Spleen (tissue), 7 donors: ENCODE measurements around the gene MDGA2.

Experiments
- POLR2A ChIP-seq, 3 donors: fragments of 450-650 bp; IDR thresholded peaks; one replicate each; pipeline ENCODE4 v1.5.1; 2017; ENCODE audit warnings: antibody characterized with exemption in 3 of 3, mild to moderate bottlenecking in 1 of 3
- POLR2AphosphoS5 ChIP-seq, 3 donors: sonication (generic); formaldehyde crosslinking; IDR thresholded peaks; one replicate each; pipeline ENCODE4 v1.5.1; 2017; ENCODE audit warnings: antibody characterized with exemption in 3 of 3
- TF ChIP-seq, protein P1 (sequence below), 11 experiments: fragments of 200-600 bp in 7 of 11; fragments of 450-650 bp in 4 of 11; sonication (generic) in 4 of 11; IDR thresholded peaks in 8 of 11; conservative IDR thresholded peaks in 3 of 11; 1 replicate in 7 of 11; 2 replicates in 4 of 11; pipeline versions ENCODE4 v1.4.0 to v1.8.0; 2016 to 2021; ENCODE audit warnings: antibody characterized with exemption in 11 of 11, inconsistent platforms in 4 of 11, mild to moderate bottlenecking in 1 of 11
- donor health status: DM: no; HTN: no; CAD: no; lungs with moderate emphysema.
- donor health status: DM: no; HTN: no; CAD: no.
- donor health status: DM: no; HTN: no; CAD: no.

- TF ChIP-seq, protein P1, sequence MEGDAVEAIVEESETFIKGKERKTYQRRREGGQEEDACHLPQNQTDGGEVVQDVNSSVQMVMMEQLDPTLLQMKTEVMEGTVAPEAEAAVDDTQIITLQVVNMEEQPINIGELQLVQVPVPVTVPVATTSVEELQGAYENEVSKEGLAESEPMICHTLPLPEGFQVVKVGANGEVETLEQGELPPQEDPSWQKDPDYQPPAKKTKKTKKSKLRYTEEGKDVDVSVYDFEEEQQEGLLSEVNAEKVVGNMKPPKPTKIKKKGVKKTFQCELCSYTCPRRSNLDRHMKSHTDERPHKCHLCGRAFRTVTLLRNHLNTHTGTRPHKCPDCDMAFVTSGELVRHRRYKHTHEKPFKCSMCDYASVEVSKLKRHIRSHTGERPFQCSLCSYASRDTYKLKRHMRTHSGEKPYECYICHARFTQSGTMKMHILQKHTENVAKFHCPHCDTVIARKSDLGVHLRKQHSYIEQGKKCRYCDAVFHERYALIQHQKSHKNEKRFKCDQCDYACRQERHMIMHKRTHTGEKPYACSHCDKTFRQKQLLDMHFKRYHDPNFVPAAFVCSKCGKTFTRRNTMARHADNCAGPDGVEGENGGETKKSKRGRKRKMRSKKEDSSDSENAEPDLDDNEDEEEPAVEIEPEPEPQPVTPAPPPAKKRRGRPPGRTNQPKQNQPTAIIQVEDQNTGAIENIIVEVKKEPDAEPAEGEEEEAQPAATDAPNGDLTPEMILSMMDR (IDR thresholded peaks at IDR 0.05 in 8 of 11, conservative IDR thresholded peaks at IDR 0.05 in 3 of 11), result no peak
- TF ChIP-seq POLR2A (IDR thresholded peaks at IDR 0.05), result no peak
- TF ChIP-seq POLR2AphosphoS5 (IDR thresholded peaks at IDR 0.05), result no peak
These were observed 16.4 kb upstream of the MDGA2 start for GRCh38 chr14:47691829-47692228.
